ENCODE results near the gene NR2F2. TPM values are rescaled to one million over a fixed set of nuclear protein-coding genes. Genes with fewer than 3 reads are reported as not detected.

Gene NR2F2
- polyA plus RNA-seq, 3 donors: 354 to 376 (median 364) TPM

DNA sequence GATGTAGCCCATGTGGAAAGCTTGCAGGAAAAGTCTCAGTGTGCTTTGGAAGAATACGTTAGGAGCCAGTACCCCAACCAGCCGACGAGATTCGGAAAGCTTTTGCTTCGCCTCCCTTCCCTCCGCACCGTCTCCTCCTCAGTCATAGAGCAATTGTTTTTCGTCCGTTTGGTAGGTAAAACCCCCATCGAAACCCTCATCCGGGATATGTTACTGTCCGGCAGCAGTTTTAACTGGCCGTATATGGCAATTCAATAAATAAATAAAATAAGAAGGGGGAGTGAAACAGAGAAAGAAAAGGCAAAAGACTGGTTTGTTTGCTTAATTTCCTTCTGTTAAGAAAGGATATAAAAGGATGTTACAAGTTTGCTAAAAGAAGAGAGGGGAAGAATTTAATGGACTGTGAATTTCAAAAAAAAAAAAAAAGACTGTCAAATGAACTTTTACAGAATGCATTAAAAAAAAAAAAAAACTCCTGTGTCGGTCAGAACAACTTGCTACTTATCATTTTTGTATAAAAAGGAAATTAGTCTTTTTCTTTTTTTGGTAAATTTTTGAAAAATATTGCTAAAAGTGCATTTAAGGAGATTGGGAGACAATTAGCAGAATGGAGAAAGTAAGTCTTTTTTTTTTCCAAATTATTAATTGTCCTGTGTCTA, 7.0 kb downstream of the NR2F2 start:
- no peak for DNase-seq (ENCODE audit: extremely low read depth in 1 of 11, low read depth in 9 of 11, low spot score in 4 of 11)

- DNase-seq (ENCODE audit: extremely low read depth in 1 of 11, low read depth in 9 of 11, low spot score in 4 of 11): no peak
Observed at GRCh38 chr15:96338074-96338765, 7.7 kb downstream of the NR2F2 start.

GRCh38 chr15:96338766-96339618, 8.5 kb downstream of the NR2F2 start:
- DNase-seq (ENCODE audit: extremely low read depth in 1 of 11, low read depth in 9 of 11, low spot score in 4 of 11): no peak

GRCh38 chr15:96339619-96340347, 9.3 kb downstream of the NR2F2 start:
- DNase-seq (ENCODE audit: extremely low read depth in 1 of 11, low read depth in 9 of 11, low spot score in 4 of 11): no peak

DNA sequence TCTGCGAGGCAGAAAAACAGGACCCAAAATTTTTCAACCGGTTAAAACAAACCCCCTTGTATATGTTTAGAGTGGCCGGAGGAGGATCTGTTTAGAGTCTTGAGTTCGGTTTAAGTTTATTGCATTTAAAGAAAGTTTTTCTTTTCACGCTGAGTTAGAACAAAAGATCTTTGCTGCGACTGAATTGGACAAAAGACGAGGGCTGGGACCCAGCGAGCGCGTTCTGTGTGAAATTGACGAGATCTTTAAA, 9.8 kb downstream of the NR2F2 start:
- no peak for DNase-seq (ENCODE audit: extremely low read depth in 1 of 11, low read depth in 9 of 11, low spot score in 4 of 11)

- DNase-seq (ENCODE audit: extremely low read depth in 1 of 11, low read depth in 9 of 11, low spot score in 4 of 11): no peak
Observed at GRCh38 chr15:96340598-96341512, 10.4 kb downstream of the NR2F2 start.

DNA sequence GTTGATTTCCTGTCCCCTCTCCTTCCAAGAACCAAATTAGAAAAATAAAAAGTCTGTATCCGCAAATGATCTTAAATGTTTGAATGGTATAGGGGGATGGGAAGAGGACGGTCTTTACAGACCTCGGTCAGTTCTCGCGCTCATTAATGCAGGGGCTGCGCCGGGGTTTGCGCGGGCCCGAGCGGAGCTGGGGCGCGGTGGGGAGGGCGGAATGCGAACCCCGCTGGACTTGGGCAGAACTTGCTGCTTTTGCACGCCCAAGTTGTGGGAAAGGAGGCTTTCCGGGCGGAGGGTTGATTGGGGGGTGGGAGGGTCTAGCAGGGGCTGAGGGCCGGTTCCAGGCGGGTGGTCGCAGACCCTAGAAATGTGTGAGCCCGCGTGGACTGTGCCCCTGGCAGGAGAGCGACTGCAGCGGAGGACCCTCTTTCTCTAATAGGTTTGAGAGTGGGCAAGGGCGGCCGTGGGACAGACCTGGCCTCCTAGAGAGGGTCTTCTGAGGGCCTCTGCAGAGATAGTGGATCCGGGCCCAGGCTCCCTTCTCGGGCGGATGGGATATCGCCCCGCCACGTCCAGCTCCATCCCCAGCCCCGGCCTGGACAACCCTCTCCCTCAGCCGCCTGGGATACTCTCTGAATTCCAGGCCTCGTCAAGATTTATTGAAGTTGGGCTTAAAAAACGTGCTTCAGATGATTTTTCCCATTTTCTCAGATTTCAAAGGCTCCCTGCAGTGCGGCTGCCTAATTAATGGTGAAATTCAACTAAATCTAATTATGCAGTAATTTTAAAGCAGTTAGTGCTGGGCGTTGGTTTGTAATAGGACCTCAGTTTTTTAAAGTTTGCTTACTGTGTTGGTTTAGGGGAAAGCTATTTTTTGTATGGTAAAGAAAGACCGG, 11.3 kb downstream of the NR2F2 start:
- DNase-seq (ENCODE audit: extremely low read depth in 1 of 11, low read depth in 9 of 11, low spot score in 4 of 11): no peak

GRCh38 chr15:96342406-96343112, 12.1 kb downstream of the NR2F2 start:
- DNase-seq (ENCODE audit: extremely low read depth in 1 of 11, low read depth in 9 of 11, low spot score in 4 of 11): no peak

- no peak for DNase-seq (ENCODE audit: extremely low read depth in 1 of 11, low read depth in 9 of 11, low spot score in 4 of 11)
Observed at GRCh38 chr15:96343113-96344059, 12.9 kb downstream of the NR2F2 start.

GRCh38 chr15:96344060-96344705, 13.7 kb downstream of the NR2F2 start:
- no peak for DNase-seq (ENCODE audit: extremely low read depth in 1 of 11, low read depth in 9 of 11, low spot score in 4 of 11)

GRCh38 chr15:96344706-96345559, 14.4 kb downstream of the NR2F2 start:
- no peak for DNase-seq (ENCODE audit: extremely low read depth in 1 of 11, low read depth in 9 of 11, low spot score in 4 of 11)

- no peak for DNase-seq (ENCODE audit: extremely low read depth in 1 of 11, low read depth in 9 of 11, low spot score in 4 of 11)
Observed at GRCh38 chr15:96345560-96346399, 15.3 kb downstream of the NR2F2 start.

- no peak for DNase-seq (ENCODE audit: extremely low read depth in 1 of 11, low read depth in 9 of 11, low spot score in 4 of 11)
Observed at GRCh38 chr15:96346409-96346970, 16.0 kb downstream of the NR2F2 start.
